ENCODE data around the gene LRMDA. TPM values are rescaled to one million over a fixed set of nuclear protein-coding genes. Genes with fewer than 3 reads are reported as not detected.

The LRMDA gene
- total RNA-seq, 1 donor from 2014 or later = 0.19 TPM

- no peaks in the 10 kb centered on the region for H3K36me3 Mint-ChIP-seq (ENCODE audit: unreplicated experiment)
- TF ChIP-seq, protein P1, sequence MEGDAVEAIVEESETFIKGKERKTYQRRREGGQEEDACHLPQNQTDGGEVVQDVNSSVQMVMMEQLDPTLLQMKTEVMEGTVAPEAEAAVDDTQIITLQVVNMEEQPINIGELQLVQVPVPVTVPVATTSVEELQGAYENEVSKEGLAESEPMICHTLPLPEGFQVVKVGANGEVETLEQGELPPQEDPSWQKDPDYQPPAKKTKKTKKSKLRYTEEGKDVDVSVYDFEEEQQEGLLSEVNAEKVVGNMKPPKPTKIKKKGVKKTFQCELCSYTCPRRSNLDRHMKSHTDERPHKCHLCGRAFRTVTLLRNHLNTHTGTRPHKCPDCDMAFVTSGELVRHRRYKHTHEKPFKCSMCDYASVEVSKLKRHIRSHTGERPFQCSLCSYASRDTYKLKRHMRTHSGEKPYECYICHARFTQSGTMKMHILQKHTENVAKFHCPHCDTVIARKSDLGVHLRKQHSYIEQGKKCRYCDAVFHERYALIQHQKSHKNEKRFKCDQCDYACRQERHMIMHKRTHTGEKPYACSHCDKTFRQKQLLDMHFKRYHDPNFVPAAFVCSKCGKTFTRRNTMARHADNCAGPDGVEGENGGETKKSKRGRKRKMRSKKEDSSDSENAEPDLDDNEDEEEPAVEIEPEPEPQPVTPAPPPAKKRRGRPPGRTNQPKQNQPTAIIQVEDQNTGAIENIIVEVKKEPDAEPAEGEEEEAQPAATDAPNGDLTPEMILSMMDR (IDR thresholded peaks at IDR 0.05) = no peak
- no peaks in the 10 kb centered on the region for H3K9me3 Mint-ChIP-seq (ENCODE audit: unreplicated experiment)
- no peak for DNase-seq (ENCODE audit: extremely low spot score, unreplicated experiment)
- peaks cover 53% of the 10 kb centered on the region for H3K27me3 Mint-ChIP-seq (ENCODE audit: unreplicated experiment)
- H3K4me1 Mint-ChIP-seq (ENCODE audit: unreplicated experiment) = no peaks in the 10 kb centered on the region
- no peak overlapping the region for H3K4me3 Mint-ChIP-seq (ENCODE audit: unreplicated experiment)
- no peak overlapping the region for H3K27ac Mint-ChIP-seq (ENCODE audit: unreplicated experiment)
These were observed 371.7 kb downstream of the LRMDA start for GRCh38 chr10:75803121-75803520.

DNA sequence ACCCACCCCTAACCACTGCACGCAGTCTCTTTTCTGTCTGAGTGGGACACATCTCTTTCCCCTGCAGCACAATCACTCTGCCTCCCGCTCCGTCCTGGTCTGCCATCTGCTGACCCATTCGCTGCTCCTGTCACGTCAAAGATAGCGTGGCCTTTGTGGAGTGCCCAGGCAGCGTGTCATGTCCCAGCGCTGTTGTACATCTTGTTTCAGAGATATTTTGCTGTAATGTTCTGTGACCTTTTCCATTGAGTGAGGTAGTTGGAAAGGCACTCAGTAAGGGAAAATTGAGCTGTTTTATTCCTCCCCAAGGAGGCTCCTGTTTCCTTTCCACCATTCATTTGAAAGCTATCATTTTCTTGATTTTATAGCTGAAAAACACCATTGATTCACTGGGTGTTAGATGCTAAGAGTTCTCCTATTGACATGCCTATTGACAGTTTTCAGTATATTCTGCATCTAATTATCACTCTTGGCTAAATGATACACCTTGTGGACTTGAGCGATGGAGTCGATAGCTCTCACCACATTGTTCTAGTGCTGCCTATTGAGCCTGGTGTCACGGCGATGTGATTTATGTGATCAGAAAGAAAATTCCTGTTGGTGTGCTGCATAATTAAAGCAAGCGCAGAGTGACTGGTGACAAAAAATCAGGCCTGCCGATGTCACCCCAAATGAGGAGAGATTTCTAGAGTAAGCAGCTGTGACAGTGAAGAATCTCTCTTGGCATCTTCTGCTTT lies 372.6 kb downstream of the LRMDA start:
- peaks cover 50% of the 10 kb centered on the region for H3K27me3 Mint-ChIP-seq (ENCODE audit: unreplicated experiment)
- no peak overlapping the region for H3K4me3 Mint-ChIP-seq (ENCODE audit: unreplicated experiment)
- no peaks in the 10 kb centered on the region for H3K36me3 Mint-ChIP-seq (ENCODE audit: unreplicated experiment)
- no peaks in the 10 kb centered on the region for H3K4me1 Mint-ChIP-seq (ENCODE audit: unreplicated experiment)
- no peak for DNase-seq (ENCODE audit: extremely low spot score, unreplicated experiment)
- TF ChIP-seq, protein P1 (IDR thresholded peaks at IDR 0.05) = no peak
- no peaks in the 10 kb centered on the region for H3K9me3 Mint-ChIP-seq (ENCODE audit: unreplicated experiment)
- H3K27ac Mint-ChIP-seq (ENCODE audit: unreplicated experiment) = no peak overlapping the region

GRCh38 chr10:75806186-75806585 lies 374.8 kb downstream of the LRMDA start:
- Mint-ChIP-seq H3K4me1 (ENCODE audit: unreplicated experiment) (no peaks in the 10 kb centered on the region), H3K27me3 (ENCODE audit: unreplicated experiment) (peaks cover 41% of the 10 kb centered on the region), H3K36me3 (ENCODE audit: unreplicated experiment) (no peaks in the 10 kb centered on the region), H3K4me3 (ENCODE audit: unreplicated experiment) (no peak overlapping the region), H3K9me3 (ENCODE audit: unreplicated experiment) (no peaks in the 10 kb centered on the region), H3K27ac (ENCODE audit: unreplicated experiment) (no peak overlapping the region)
- no peak for DNase-seq (ENCODE audit: extremely low spot score, unreplicated experiment)
- TF ChIP-seq, protein P1 (IDR thresholded peaks at IDR 0.05) = no peak

DNA sequence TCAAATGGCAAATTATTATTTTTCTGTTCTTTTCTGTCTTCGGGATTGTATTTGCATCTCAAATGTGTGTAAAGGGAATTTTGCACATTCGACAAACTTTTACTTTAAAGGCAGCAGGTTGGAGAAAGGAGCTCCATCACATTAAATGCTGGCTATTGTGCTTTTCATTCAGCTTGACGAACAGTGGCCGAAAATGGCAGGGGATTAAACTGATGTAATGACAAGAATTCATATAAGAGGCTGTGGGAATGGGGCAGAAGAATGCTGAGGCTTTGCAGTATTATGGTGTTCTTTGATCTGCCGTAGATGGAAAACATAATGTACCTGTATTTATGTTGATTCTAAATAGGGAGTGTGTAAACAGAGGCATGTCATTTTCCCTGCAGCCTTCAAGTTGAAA lies 376.0 kb downstream of the LRMDA start:
- TF ChIP-seq, protein P1 (IDR thresholded peaks at IDR 0.05) = no peak
- Mint-ChIP-seq H3K27me3 (ENCODE audit: unreplicated experiment) (peaks cover 32% of the 10 kb centered on the region), H3K4me1 (ENCODE audit: unreplicated experiment) (no peaks in the 10 kb centered on the region), H3K4me3 (ENCODE audit: unreplicated experiment) (no peak overlapping the region), H3K9me3 (ENCODE audit: unreplicated experiment) (no peaks in the 10 kb centered on the region), H3K27ac (ENCODE audit: unreplicated experiment) (no peak overlapping the region), H3K36me3 (ENCODE audit: unreplicated experiment) (no peaks in the 10 kb centered on the region)
- DNase-seq (ENCODE audit: extremely low spot score, unreplicated experiment) = no peak

DNA sequence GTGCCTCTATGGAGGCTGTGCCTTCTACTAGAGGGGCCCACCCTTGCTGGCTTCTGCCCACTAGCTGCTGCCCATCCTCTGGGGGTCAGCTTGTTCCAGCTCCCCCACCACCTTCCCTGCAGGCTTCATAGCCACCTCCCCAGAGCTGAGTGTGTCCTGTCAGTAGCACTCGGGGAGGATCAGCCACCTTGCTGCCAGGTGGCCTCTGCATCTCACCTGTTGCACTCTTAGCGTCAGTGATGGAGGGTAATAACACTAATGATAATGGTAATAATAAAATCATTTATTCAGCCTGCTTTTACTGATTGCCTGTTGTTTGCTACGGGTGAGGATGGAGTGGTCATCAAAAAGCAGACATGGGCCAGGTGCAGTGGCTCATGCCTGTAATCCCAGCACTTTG lies 377.6 kb downstream of the LRMDA start:
- H3K36me3 Mint-ChIP-seq (ENCODE audit: unreplicated experiment) = no peaks in the 10 kb centered on the region
- no peaks in the 10 kb centered on the region for H3K9me3 Mint-ChIP-seq (ENCODE audit: unreplicated experiment)
- H3K27ac Mint-ChIP-seq (ENCODE audit: unreplicated experiment) = no peak overlapping the region
- no peak for DNase-seq (ENCODE audit: extremely low spot score, unreplicated experiment)
- TF ChIP-seq, protein P1 (IDR thresholded peaks at IDR 0.05) = no peak
- H3K4me3 Mint-ChIP-seq (ENCODE audit: unreplicated experiment) = no peak overlapping the region
- no peaks in the 10 kb centered on the region for H3K4me1 Mint-ChIP-seq (ENCODE audit: unreplicated experiment)
- peaks cover 38% of the 10 kb centered on the region for H3K27me3 Mint-ChIP-seq (ENCODE audit: unreplicated experiment)
